Measurements from ENCODE around the gene CHRNA9.

DNA sequence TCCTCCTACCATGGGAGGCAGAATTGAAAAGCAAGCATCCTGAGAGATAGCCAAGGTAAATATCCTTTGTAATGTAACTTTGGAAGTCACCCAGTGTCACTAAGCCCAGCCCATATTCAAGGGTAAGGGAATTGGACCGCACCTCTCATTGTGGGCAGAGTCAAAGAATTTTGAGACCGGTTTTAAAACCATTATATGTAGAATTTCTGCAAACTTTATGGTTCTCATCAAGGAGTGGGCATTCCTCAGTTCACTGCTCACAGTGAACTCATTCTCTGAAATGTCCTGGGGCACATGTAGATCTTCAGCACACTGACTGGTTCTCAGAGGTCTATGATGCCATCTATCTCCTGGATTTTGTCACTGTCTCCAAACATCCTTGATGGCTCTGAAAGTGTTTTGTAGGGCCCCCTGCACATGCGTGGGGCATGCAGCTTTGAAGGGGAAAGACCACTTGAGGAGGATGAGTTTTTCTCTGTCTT, 35.3 kb upstream of the CHRNA9 start:
- TF ChIP-seq, protein P1, sequence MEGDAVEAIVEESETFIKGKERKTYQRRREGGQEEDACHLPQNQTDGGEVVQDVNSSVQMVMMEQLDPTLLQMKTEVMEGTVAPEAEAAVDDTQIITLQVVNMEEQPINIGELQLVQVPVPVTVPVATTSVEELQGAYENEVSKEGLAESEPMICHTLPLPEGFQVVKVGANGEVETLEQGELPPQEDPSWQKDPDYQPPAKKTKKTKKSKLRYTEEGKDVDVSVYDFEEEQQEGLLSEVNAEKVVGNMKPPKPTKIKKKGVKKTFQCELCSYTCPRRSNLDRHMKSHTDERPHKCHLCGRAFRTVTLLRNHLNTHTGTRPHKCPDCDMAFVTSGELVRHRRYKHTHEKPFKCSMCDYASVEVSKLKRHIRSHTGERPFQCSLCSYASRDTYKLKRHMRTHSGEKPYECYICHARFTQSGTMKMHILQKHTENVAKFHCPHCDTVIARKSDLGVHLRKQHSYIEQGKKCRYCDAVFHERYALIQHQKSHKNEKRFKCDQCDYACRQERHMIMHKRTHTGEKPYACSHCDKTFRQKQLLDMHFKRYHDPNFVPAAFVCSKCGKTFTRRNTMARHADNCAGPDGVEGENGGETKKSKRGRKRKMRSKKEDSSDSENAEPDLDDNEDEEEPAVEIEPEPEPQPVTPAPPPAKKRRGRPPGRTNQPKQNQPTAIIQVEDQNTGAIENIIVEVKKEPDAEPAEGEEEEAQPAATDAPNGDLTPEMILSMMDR (IDR thresholded peaks at IDR 0.05; ENCODE audit: insufficient read depth, low read length, poor library complexity, severe bottlenecking) = no peak
- no peak for TF ChIP-seq EZH2phosphoT487 (conservative IDR thresholded peaks at IDR 0.05; ENCODE audit: low read length)
